Kidney (tissue), 14 donors: ENCODE results near the gene TCF7L1. TPM values are rescaled to one million over a fixed set of nuclear protein-coding genes. Genes with fewer than 3 reads are reported as not detected.
"Not testable (repeated sequence)": the region's sequence is repeated elsewhere in the genome, so short reads cannot be mapped to it uniquely, and the experiment has no call there.

Experiments used
- DNase-seq, 5 donors: peaks; one replicate each; pipeline ENCODE4 v3.0.0-alpha.2; 2013 to 2020
- FAIRE-seq: peaks from 2 replicates; lab custom pipeline; 2012; peaks lifted over from hg19 to GRCh38; lab: Jason Lieb, UNC
- H3K27ac ChIP-seq, 2 donors: one replicate each; pipeline ENCODE4 v1.7.0; 2013; ENCODE audit warnings: low read depth in 2 of 2, low read length in 2 of 2, inconsistent platforms in 1 of 2
- H3K27me3 ChIP-seq: one replicate; pipeline ENCODE4 v1.7.1; 2013; ENCODE audit warnings: low read length, inconsistent platforms; ENCODE audit not compliant: control insufficient read depth, insufficient read depth
- H3K36me3 ChIP-seq, 3 donors: one replicate each; pipeline versions ENCODE4 v1.7.0 to v1.7.1; 2013; ENCODE audit warnings: low read length in 3 of 3, control low read depth in 1 of 3, inconsistent platforms in 1 of 3; ENCODE audit not compliant: insufficient read depth in 3 of 3, control insufficient read depth in 2 of 3
- H3K4me1 ChIP-seq, 3 donors: one replicate each; pipeline versions ENCODE4 v1.7.0 to v1.7.1; 2013; ENCODE audit warnings: low read length in 3 of 3, inconsistent platforms in 1 of 3, low read depth in 1 of 3; ENCODE audit not compliant: control insufficient read depth in 2 of 3, insufficient read depth in 2 of 3
- H3K4me3 ChIP-seq, 3 donors: one replicate each; pipeline versions ENCODE4 v1.7.0 to v1.8.1; 2013; ENCODE audit warnings: low read length in 3 of 3, control low read depth in 1 of 3, inconsistent platforms in 1 of 3
- H3K9ac ChIP-seq, 3 donors: one replicate each; pipeline versions ENCODE4 v1.7.0 to v1.7.1; 2013; ENCODE audit warnings: low read length in 3 of 3, control low read depth in 1 of 3, inconsistent platforms in 1 of 3
- H3K9me3 ChIP-seq, 3 donors: one replicate each; pipeline versions ENCODE4 v1.7.0 to v1.7.1; 2013; ENCODE audit warnings: low read length in 3 of 3, control low read depth in 1 of 3, inconsistent platforms in 1 of 3; ENCODE audit not compliant: control insufficient read depth in 2 of 3, insufficient read depth in 1 of 3
- intact Hi-C: fragments of 100-400 bp; cut with DNase I; formaldehyde crosslinking; loops from one replicate; pipeline ENCODE4 v1.11.1; 2022
- polyA plus RNA-seq: library from polyadenylated mRNA; stranded (reverse); fragments of 350-450 nt; fragmentation: Illumina TruSeq; extraction: RNeasy Lipid Tissue Mini Kit (QIAGEN cat#74804); gene quantifications from one replicate; pipeline ENCODE4 v1.2.3, GENCODE V29; 2014; ENCODE audit warnings: low read depth, low replicate concordance; ENCODE audit not compliant: insufficient read depth
- total RNA-seq: library from RNA; stranded (reverse); fragmentation: NEBNext Ultra II Directional; extraction: Animal tissue kit (Norgen Biotek cat#: 25700); gene quantifications from one replicate; pipeline ENCODE4 v1.2.1, GENCODE V29; 2021
- TF ChIP-seq, protein P1 (sequence below): IDR thresholded peaks from 3 replicates; pipeline ENCODE4 v1.5.1; 2012; ENCODE audit warnings: mild to moderate bottlenecking, moderate library complexity, borderline replicate concordance; ENCODE audit not compliant: insufficient read depth; ENCODE audit errors: extremely low read depth
- donor health status: control.
- donor health status: control.
- donor health status: control.
- donor health status: control.
- donor health status: control.
- donor health status: DM: yes; HTN: yes; CAD: no.
- donor health status: Normal renal cell carcinoma (clear cell type).

Gene TCF7L1
- total and polyA plus RNA-seq, 2 donors from 2014 or later = 10.2 to 12.5 TPM

- no peaks in the 10 kb centered on the region for H3K9me3 ChIP-seq
- no peak overlapping the region for H3K27ac ChIP-seq
- H3K27me3 ChIP-seq = no peaks in the 10 kb centered on the region
- DNase-seq (no peak), FAIRE-seq (no peak)
- H3K4me1 ChIP-seq = no peaks in the 10 kb centered on the region
- no peak overlapping the region for H3K9ac ChIP-seq
- H3K36me3 ChIP-seq = no peaks in the 10 kb centered on the region
- intact Hi-C loops = no loop called here
- no peak overlapping the region for H3K4me3 ChIP-seq
- TF ChIP-seq, protein P1, sequence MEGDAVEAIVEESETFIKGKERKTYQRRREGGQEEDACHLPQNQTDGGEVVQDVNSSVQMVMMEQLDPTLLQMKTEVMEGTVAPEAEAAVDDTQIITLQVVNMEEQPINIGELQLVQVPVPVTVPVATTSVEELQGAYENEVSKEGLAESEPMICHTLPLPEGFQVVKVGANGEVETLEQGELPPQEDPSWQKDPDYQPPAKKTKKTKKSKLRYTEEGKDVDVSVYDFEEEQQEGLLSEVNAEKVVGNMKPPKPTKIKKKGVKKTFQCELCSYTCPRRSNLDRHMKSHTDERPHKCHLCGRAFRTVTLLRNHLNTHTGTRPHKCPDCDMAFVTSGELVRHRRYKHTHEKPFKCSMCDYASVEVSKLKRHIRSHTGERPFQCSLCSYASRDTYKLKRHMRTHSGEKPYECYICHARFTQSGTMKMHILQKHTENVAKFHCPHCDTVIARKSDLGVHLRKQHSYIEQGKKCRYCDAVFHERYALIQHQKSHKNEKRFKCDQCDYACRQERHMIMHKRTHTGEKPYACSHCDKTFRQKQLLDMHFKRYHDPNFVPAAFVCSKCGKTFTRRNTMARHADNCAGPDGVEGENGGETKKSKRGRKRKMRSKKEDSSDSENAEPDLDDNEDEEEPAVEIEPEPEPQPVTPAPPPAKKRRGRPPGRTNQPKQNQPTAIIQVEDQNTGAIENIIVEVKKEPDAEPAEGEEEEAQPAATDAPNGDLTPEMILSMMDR = no peak
Observed at GRCh38 chr2:85195956-85196355, 62.8 kb downstream of the TCF7L1 start.

DNA sequence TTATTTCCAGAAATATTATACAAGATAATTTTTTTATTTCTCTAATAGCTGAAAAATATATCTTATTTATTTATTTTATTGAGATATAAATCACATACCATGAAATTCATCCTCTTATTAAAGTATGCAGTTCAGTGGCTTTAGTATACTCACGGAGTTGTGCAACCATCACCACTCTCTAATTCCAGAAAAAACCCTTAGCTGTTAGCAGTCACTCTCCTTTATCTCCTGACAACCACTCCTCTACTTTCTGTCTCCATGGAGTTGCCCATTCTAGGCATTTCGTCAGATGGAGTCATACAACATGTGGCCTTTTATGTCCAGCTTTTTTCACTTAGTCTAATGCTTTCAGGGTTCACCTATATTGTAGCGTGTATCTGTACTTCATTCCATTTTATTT is 66.5 kb downstream of the TCF7L1 start:
- H3K4me3 ChIP-seq = no peak overlapping the region
- no peak overlapping the region for H3K27ac ChIP-seq
- TF ChIP-seq, protein P1 = no peak
- H3K9ac ChIP-seq = no peak overlapping the region
- intact Hi-C loops = no loop called here
- no peaks in the 10 kb centered on the region for H3K4me1 ChIP-seq
- H3K27me3 ChIP-seq = no peaks in the 10 kb centered on the region
- DNase-seq (no peak), FAIRE-seq (no peak)
- no peaks in the 10 kb centered on the region for H3K36me3 ChIP-seq
- no peaks in the 10 kb centered on the region for H3K9me3 ChIP-seq

GRCh38 chr2:85209887-85210286 is 76.7 kb downstream of the TCF7L1 start:
- no peak for FAIRE-seq
- no peak for DNase-seq
- Histone ChIP-seq H3K36me3 (no peaks in the 10 kb centered on the region), H3K27me3 (no peaks in the 10 kb centered on the region), H3K9me3 (no peaks in the 10 kb centered on the region), H3K4me1 (peaks cover 0 to 1% (median 0%) of the 10 kb centered on the region in 3 donors), H3K9ac (no peak overlapping the region), H3K27ac (no peak overlapping the region), H3K4me3 (no peak overlapping the region)
- TF ChIP-seq, protein P1 = no peak
- intact Hi-C loops = no loop called here

- no peak for FAIRE-seq
- intact Hi-C loops = no loop called here
Observed at GRCh38 chr2:85210511-85210910, 77.3 kb downstream of the TCF7L1 start.

DNA sequence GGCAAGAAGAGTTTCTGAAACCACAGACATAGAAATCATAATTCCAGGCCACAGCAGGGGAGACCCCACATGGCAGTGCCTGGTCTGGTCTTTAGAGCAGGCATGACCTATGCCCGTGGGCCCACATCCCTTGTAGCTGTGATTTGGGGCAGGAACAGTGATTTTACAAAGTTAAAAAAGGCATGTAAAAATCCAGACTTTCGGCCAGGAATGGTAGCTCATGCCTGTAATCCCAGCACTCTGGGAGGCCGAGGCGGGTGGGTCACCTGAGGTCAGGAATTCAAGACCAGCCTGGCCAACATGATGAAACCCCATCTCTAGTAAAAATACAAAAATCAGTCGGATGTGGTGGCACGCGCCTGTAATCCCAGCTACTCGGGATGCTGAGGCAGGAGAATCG is 78.4 kb downstream of the TCF7L1 start:
- FAIRE-seq, H3K27me3 ChIP-seq, H3K27ac ChIP-seq, DNase-seq, H3K4me1 ChIP-seq, H3K9me3 ChIP-seq, H3K36me3 ChIP-seq, intact Hi-C loops, H3K9ac ChIP-seq, H3K4me3 ChIP-seq: not testable (repeated sequence)

More at GRCh38 chr2:85210511-85210910, 77.3 kb downstream of the TCF7L1 start:
- Histone ChIP-seq H3K27me3 (no peaks in the 10 kb centered on the region), H3K9me3 (no peaks in the 10 kb centered on the region), H3K27ac (no peak overlapping the region), H3K36me3 (no peaks in the 10 kb centered on the region), H3K4me3 (no peak overlapping the region), H3K4me1 (peaks cover 0 to 5% (median 0%) of the 10 kb centered on the region in 3 donors), H3K9ac (no peak overlapping the region)
- TF ChIP-seq, protein P1 = no peak
- DNase-seq = no peak
